SH-SY5Y (cell line): ENCODE measurements around the gene GAP43.

Experiments used
- GATA2 ChIP-seq: IDR thresholded peaks from 2 replicates; pipeline ENCODE4 v1.6.1; 2011; ENCODE audit warnings: mild to moderate bottlenecking, low read depth, low read length
- GATA3 ChIP-seq: IDR thresholded peaks from 2 replicates; pipeline ENCODE4 v1.6.1; 2011; ENCODE audit warnings: low read depth, mild to moderate bottlenecking, low read length, moderate library complexity

- TF ChIP-seq GATA2 (no peak), GATA3 (no peak)
Observed at GRCh38 chr3:115727135-115727534, 103.8 kb downstream of the GAP43 start.
